ENCODE measurements around the gene LRRC9. TPM values are rescaled to one million over a fixed set of nuclear protein-coding genes. Genes with fewer than 3 reads are reported as not detected.

Gene LRRC9
- total RNA-seq, 4 donors from 2014 or later: 2.1 TPM; not detected in 3

DNA sequence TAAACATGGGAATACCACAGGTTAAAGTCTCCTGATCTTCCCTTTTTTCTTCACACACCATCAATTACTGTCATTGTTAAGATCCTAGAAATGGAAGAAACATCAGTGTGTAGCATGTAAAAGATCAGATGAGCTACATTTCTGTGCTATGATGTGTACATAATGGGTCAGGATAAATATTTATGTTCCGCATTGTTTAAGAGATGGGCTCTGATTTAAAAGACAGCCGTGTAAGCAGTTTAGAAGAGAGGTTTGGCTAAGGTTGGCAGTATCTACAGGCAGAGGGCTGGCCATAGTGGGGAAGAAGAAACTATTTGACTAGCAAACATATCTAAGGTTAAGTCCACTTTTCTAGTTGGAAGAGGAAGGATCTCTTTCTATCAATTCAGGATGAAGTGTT, 49.4 kb downstream of the LRRC9 start:
- Histone ChIP-seq H3K27me3 (no peaks in the 10 kb centered on the region), H3K27ac (no peak overlapping the region), H3K36me3 (peaks cover 0 to 3% of the 10 kb centered on the region in 2 donors), H3K4me1 (no peaks in the 10 kb centered on the region), H3K4me3 (no peak overlapping the region), H3K9me3 (no peaks in the 10 kb centered on the region)
- DNase-seq: no peak
- intact Hi-C loops (cut with DNase I; ENCODE audit: low total_unique reads): loop anchor here (10.0 kb wide), 1 partner anchor 215 kb away; no protein-coding TSS in a partner anchor
- TF ChIP-seq POLR2A (IDR thresholded peaks at IDR 0.05): no peak
- TF ChIP-seq, protein P1, sequence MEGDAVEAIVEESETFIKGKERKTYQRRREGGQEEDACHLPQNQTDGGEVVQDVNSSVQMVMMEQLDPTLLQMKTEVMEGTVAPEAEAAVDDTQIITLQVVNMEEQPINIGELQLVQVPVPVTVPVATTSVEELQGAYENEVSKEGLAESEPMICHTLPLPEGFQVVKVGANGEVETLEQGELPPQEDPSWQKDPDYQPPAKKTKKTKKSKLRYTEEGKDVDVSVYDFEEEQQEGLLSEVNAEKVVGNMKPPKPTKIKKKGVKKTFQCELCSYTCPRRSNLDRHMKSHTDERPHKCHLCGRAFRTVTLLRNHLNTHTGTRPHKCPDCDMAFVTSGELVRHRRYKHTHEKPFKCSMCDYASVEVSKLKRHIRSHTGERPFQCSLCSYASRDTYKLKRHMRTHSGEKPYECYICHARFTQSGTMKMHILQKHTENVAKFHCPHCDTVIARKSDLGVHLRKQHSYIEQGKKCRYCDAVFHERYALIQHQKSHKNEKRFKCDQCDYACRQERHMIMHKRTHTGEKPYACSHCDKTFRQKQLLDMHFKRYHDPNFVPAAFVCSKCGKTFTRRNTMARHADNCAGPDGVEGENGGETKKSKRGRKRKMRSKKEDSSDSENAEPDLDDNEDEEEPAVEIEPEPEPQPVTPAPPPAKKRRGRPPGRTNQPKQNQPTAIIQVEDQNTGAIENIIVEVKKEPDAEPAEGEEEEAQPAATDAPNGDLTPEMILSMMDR (IDR thresholded peaks at IDR 0.05): no peak

DNA sequence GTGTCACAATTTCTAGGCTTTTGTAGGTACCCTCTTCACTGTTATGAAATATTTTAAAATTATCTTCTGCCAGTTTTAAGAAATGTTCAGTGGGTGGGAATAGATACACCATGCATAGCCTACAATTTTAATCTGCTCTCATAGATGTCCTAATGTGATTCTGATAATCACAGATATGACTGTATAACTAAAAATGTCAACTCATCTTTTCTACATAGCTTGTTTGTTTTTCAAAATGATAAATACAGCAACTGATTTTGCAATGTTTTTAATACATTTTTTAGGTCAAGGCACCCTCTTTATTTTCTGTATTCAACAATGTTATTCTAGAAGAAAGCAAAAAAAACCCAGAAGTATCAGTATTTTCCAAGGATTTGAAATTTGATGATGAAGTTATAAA, 61.6 kb downstream of the LRRC9 start:
- DNase-seq: no peak
- TF ChIP-seq POLR2A (IDR thresholded peaks at IDR 0.05): no peak
- TF ChIP-seq, protein P1 (IDR thresholded peaks at IDR 0.05): no peak
- intact Hi-C loops (cut with DNase I; ENCODE audit: low total_unique reads): no loop called here
- H3K36me3 ChIP-seq: no peaks in the 10 kb centered on the region
- H3K27me3 ChIP-seq: no peaks in the 10 kb centered on the region
- no peaks in the 10 kb centered on the region for H3K9me3 ChIP-seq
- no peak overlapping the region for H3K27ac ChIP-seq
- H3K4me1 ChIP-seq: no peaks in the 10 kb centered on the region
- no peak overlapping the region for H3K4me3 ChIP-seq

DNA sequence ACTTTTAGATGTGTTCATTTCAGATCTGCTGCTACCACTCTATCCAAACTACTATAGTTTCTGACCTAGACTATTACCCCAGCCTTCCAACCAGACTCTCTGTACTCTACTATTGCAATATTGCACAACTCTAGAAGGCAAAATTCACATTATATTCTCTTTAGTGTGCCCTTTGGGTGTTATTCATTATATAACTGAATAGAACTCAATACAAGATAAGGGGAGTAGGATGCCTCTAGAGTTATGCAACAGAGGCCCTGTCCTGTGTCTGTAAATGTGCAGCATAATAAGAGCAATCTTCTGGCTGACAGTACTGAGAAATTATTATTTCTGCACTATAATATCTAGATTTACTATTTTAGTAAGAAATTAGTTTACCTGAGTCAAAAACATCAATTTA, 63.1 kb downstream of the LRRC9 start:
- Histone ChIP-seq H3K27ac (no peak overlapping the region), H3K9me3 (no peaks in the 10 kb centered on the region), H3K27me3 (no peaks in the 10 kb centered on the region), H3K4me3 (no peak overlapping the region), H3K36me3 (no peaks in the 10 kb centered on the region), H3K4me1 (no peaks in the 10 kb centered on the region)
- TF ChIP-seq, protein P1 (IDR thresholded peaks at IDR 0.05): no peak
- no peak for TF ChIP-seq POLR2A (IDR thresholded peaks at IDR 0.05)
- intact Hi-C loops (cut with DNase I; ENCODE audit: low total_unique reads): no loop called here
- DNase-seq: no peak

DNA sequence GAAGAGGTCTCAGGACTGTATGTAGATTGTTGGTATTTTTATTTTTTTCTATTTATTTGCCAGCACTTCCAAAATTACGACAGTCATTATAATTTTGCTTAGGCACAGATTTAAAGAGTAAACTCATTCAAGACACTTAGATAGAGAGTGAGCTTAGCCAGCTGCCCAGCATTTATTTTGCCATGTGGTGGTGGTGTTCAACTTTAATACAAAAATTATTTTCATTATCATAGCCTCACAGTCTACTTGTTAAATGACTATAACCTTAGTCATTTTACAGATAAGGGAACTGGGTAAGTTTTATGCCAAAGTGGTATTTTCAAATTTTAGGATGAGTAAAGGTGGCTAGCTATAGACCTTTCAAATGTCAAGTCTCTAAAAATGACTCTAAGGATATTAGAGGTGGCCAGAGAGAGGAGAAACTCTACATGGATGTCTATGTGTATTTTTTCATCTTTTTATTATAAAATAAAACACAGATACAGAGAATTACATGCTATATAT, 66.7 kb downstream of the LRRC9 start:
- intact Hi-C loops (cut with DNase I; ENCODE audit: low total_unique reads): no loop called here

DNA sequence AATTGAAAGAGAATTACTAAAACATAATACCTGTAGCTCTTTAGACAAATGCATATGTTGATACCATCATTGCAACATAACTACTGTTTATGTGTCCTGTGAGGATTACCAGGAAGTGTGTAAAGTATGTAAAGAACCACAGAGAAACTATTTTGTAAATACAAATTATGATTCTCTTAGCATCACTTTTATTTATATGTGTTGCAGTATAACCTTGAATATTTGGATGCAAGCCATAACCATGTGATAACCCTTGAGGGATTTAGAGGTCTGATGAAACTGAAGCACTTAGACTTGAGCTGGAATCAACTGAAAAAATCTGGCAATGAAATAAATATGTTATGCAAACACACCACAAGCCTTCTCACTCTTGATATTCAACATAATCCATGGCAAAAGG, 77.5 kb downstream of the LRRC9 start:
- no peak for TF ChIP-seq POLR2A (IDR thresholded peaks at IDR 0.05)
- intact Hi-C loops (cut with DNase I; ENCODE audit: low total_unique reads): no loop called here

More for the DNA sequence above, 66.7 kb downstream of the LRRC9 start:
- Histone ChIP-seq H3K27me3 (no peaks in the 10 kb centered on the region), H3K27ac (no peak overlapping the region), H3K4me1 (no peaks in the 10 kb centered on the region), H3K4me3 (no peak overlapping the region), H3K36me3 (no peaks in the 10 kb centered on the region), H3K9me3 (no peaks in the 10 kb centered on the region)
- DNase-seq: no peak
- TF ChIP-seq POLR2A (IDR thresholded peaks at IDR 0.05): no peak
- TF ChIP-seq, protein P1 (IDR thresholded peaks at IDR 0.05): no peak

DNA sequence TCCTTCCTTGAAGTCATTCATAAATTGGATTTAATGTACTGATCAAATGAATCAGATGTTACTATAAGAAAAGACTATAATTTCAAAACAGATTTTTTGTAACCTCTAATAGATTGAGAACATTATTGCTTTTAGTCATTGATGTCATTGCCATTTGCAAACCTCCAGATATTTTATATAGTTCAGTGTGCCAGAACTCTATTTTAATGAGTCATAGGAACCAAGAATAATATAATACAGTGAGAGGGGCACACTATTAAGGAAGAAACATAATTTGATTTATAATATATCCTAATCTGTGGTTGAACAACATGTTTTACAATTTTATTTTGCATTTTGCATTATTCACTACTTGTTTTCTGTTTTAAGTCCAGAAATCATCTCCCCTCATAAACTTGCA, 78.0 kb downstream of the LRRC9 start:
- DNase-seq: no peak
- H3K4me3 ChIP-seq: no peak overlapping the region
- H3K4me1 ChIP-seq: no peaks in the 10 kb centered on the region
- intact Hi-C loops (cut with DNase I; ENCODE audit: low total_unique reads): no loop called here
- no peak overlapping the region for H3K27ac ChIP-seq
- H3K27me3 ChIP-seq: no peaks in the 10 kb centered on the region
- H3K36me3 ChIP-seq: no peaks in the 10 kb centered on the region
- H3K9me3 ChIP-seq: no peaks in the 10 kb centered on the region
- TF ChIP-seq POLR2A (IDR thresholded peaks at IDR 0.05): no peak
- TF ChIP-seq, protein P1 (IDR thresholded peaks at IDR 0.05): no peak

More for the DNA sequence above, 77.5 kb downstream of the LRRC9 start:
- Histone ChIP-seq H3K36me3 (no peaks in the 10 kb centered on the region), H3K27ac (no peak overlapping the region), H3K4me3 (no peak overlapping the region), H3K9me3 (no peaks in the 10 kb centered on the region), H3K27me3 (no peaks in the 10 kb centered on the region), H3K4me1 (no peaks in the 10 kb centered on the region)
- no peak for DNase-seq
